Measurements from ENCODE around the gene MYCBPAP. TPM values are rescaled to one million over a fixed set of nuclear protein-coding genes. Genes with fewer than 3 reads are reported as not detected.

Gene MYCBPAP
- total and polyA plus RNA-seq, 4 donors = 0.73 to 6.4 (median 2.8) TPM

Other genes starting within 250 kb of the MYCBPAP start
- 1 to 10 TPM in 1 of 2 donors, under 1 TPM in 1; 0.63 to 8.0 TPM for gene TMEM92, start 234.0 kb upstream of the MYCBPAP start, total RNA-seq
- 1 to 10 TPM; 5.6 to 6.2 TPM for gene TMEM92, start 234.0 kb upstream of the MYCBPAP start, polyA plus RNA-seq
- 10 to 100 TPM; 20.9 to 28.5 TPM for gene XYLT2, start 162.3 kb upstream of the MYCBPAP start, total RNA-seq
- 10 to 100 TPM in 1 of 2 donors, 1 to 10 TPM in 1; 9.6 to 11.5 TPM for gene XYLT2, start 162.3 kb upstream of the MYCBPAP start, polyA plus RNA-seq
- gene MRPL27, start 135.3 kb upstream of the MYCBPAP start, total RNA-seq = 10 to 100 TPM; 33.5 to 58.1 TPM
- gene MRPL27, start 135.3 kb upstream of the MYCBPAP start, polyA plus RNA-seq = 100 to 1,000 TPM in 1 of 2 donors, 10 to 100 TPM in 1; 98.6 to 176 TPM
- 1 to 10 TPM; 1.5 to 2.8 TPM for gene EME1, start 135.2 kb upstream of the MYCBPAP start, total RNA-seq
- 1 to 10 TPM in 1 of 2 donors, under 1 TPM in 1; 0.55 to 2.1 TPM for gene EME1, start 135.2 kb upstream of the MYCBPAP start, polyA plus RNA-seq
- gene LRRC59, start 110.9 kb upstream of the MYCBPAP start, total RNA-seq = 100 to 1,000 TPM in 1 of 2 donors, 10 to 100 TPM in 1; 43.8 to 117 TPM
- gene LRRC59, start 110.9 kb upstream of the MYCBPAP start, polyA plus RNA-seq = 100 to 1,000 TPM in 1 of 2 donors, 10 to 100 TPM in 1; 46.8 to 112 TPM
- gene ACSF2, start 82.2 kb upstream of the MYCBPAP start, total RNA-seq = 10 to 100 TPM; 77.7 to 79.2 TPM
- 10 to 100 TPM; 23.5 to 64.1 TPM for gene ACSF2, start 82.2 kb upstream of the MYCBPAP start, polyA plus RNA-seq
- under 1 TPM in 1 of 2 donors, not detected in 1; 0.37 TPM for gene CHAD, start 39.6 kb upstream of the MYCBPAP start, total RNA-seq
- under 1 TPM; 0.14 to 0.35 TPM for gene CHAD, start 39.6 kb upstream of the MYCBPAP start, polyA plus RNA-seq
- gene RSAD1, start 29.6 kb upstream of the MYCBPAP start, total RNA-seq = 10 to 100 TPM; 31.2 to 43.2 TPM
- 10 to 100 TPM; 20.1 to 28.5 TPM for gene RSAD1, start 29.6 kb upstream of the MYCBPAP start, polyA plus RNA-seq
- gene EPN3, start 24.3 kb downstream of the MYCBPAP start, total RNA-seq = 1 to 10 TPM; 1.3 to 2.6 TPM
- gene EPN3, start 24.3 kb downstream of the MYCBPAP start, polyA plus RNA-seq = 1 to 10 TPM; 2.5 to 2.6 TPM
- 10 to 100 TPM; 32.3 to 37.8 TPM for gene SPATA20, start 38.7 kb downstream of the MYCBPAP start, total RNA-seq
- 10 to 100 TPM; 10.5 to 25.8 TPM for gene SPATA20, start 38.7 kb downstream of the MYCBPAP start, polyA plus RNA-seq
- gene CACNA1G, start 52.3 kb downstream of the MYCBPAP start, total RNA-seq = 1 to 10 TPM in 1 of 2 donors, under 1 TPM in 1; 0.31 to 3.6 TPM
- gene CACNA1G, start 52.3 kb downstream of the MYCBPAP start, polyA plus RNA-seq = under 1 TPM; 0.14 to 0.18 TPM
- 10 to 100 TPM; 18.3 to 46.4 TPM for gene ABCC3, start 126.4 kb downstream of the MYCBPAP start, total RNA-seq
- gene ABCC3, start 126.4 kb downstream of the MYCBPAP start, polyA plus RNA-seq = 10 to 100 TPM; 10.3 to 45.7 TPM
- gene ANKRD40, start 199.5 kb downstream of the MYCBPAP start, total RNA-seq = 10 to 100 TPM; 34.4 to 38.9 TPM
- 10 to 100 TPM; 14.6 to 15.7 TPM for gene ANKRD40, start 199.5 kb downstream of the MYCBPAP start, polyA plus RNA-seq
- 100 to 1,000 TPM in 1 of 2 donors, 10 to 100 TPM in 1; 80.4 to 188 TPM for gene LUC7L3, start 211.2 kb downstream of the MYCBPAP start, total RNA-seq
- gene LUC7L3, start 211.2 kb downstream of the MYCBPAP start, polyA plus RNA-seq = 10 to 100 TPM; 38.1 to 98.4 TPM